Kidney (tissue), 14 donors: ENCODE data around the gene TOR3A. TPM values are rescaled to one million over a fixed set of nuclear protein-coding genes. Genes with fewer than 3 reads are reported as not detected.

Experiments used
- DNase-seq, 5 donors: peaks; one replicate each; pipeline ENCODE4 v3.0.0-alpha.2; 2013 to 2020
- FAIRE-seq: peaks from 2 replicates; lab custom pipeline; 2012; peaks lifted over from hg19 to GRCh38; lab: Jason Lieb, UNC
- H3K27ac ChIP-seq, 2 donors: one replicate each; pipeline ENCODE4 v1.7.0; 2013; ENCODE audit warnings: low read depth in 2 of 2, low read length in 2 of 2, inconsistent platforms in 1 of 2
- H3K27me3 ChIP-seq: one replicate; pipeline ENCODE4 v1.7.1; 2013; ENCODE audit warnings: low read length, inconsistent platforms; ENCODE audit not compliant: control insufficient read depth, insufficient read depth
- H3K36me3 ChIP-seq, 3 donors: one replicate each; pipeline versions ENCODE4 v1.7.0 to v1.7.1; 2013; ENCODE audit warnings: low read length in 3 of 3, control low read depth in 1 of 3, inconsistent platforms in 1 of 3; ENCODE audit not compliant: insufficient read depth in 3 of 3, control insufficient read depth in 2 of 3
- H3K4me1 ChIP-seq, 3 donors: one replicate each; pipeline versions ENCODE4 v1.7.0 to v1.7.1; 2013; ENCODE audit warnings: low read length in 3 of 3, inconsistent platforms in 1 of 3, low read depth in 1 of 3; ENCODE audit not compliant: control insufficient read depth in 2 of 3, insufficient read depth in 2 of 3
- H3K4me3 ChIP-seq, 3 donors: one replicate each; pipeline versions ENCODE4 v1.7.0 to v1.8.1; 2013; ENCODE audit warnings: low read length in 3 of 3, control low read depth in 1 of 3, inconsistent platforms in 1 of 3
- H3K9ac ChIP-seq, 3 donors: one replicate each; pipeline versions ENCODE4 v1.7.0 to v1.7.1; 2013; ENCODE audit warnings: low read length in 3 of 3, control low read depth in 1 of 3, inconsistent platforms in 1 of 3
- H3K9me3 ChIP-seq, 3 donors: one replicate each; pipeline versions ENCODE4 v1.7.0 to v1.7.1; 2013; ENCODE audit warnings: low read length in 3 of 3, control low read depth in 1 of 3, inconsistent platforms in 1 of 3; ENCODE audit not compliant: control insufficient read depth in 2 of 3, insufficient read depth in 1 of 3
- intact Hi-C: fragments of 100-400 bp; cut with DNase I; formaldehyde crosslinking; loops from one replicate; pipeline ENCODE4 v1.11.1; 2022
- polyA plus RNA-seq: library from polyadenylated mRNA; stranded (reverse); fragments of 350-450 nt; fragmentation: Illumina TruSeq; extraction: RNeasy Lipid Tissue Mini Kit (QIAGEN cat#74804); gene quantifications from one replicate; pipeline ENCODE4 v1.2.3, GENCODE V29; 2014; ENCODE audit warnings: low read depth, low replicate concordance; ENCODE audit not compliant: insufficient read depth
- total RNA-seq: library from RNA; stranded (reverse); fragmentation: NEBNext Ultra II Directional; extraction: Animal tissue kit (Norgen Biotek cat#: 25700); gene quantifications from one replicate; pipeline ENCODE4 v1.2.1, GENCODE V29; 2021
- TF ChIP-seq, protein P1 (sequence below): IDR thresholded peaks from 3 replicates; pipeline ENCODE4 v1.5.1; 2012; ENCODE audit warnings: mild to moderate bottlenecking, moderate library complexity, borderline replicate concordance; ENCODE audit not compliant: insufficient read depth; ENCODE audit errors: extremely low read depth
- donor health status: control.
- donor health status: control.
- donor health status: control.
- donor health status: control.
- donor health status: control.
- donor health status: DM: yes; HTN: yes; CAD: no.
- donor health status: Normal renal cell carcinoma (clear cell type).

Gene TOR3A
- total and polyA plus RNA-seq, 2 donors from 2014 or later, result 23.1 to 33.1 TPM

DNA sequence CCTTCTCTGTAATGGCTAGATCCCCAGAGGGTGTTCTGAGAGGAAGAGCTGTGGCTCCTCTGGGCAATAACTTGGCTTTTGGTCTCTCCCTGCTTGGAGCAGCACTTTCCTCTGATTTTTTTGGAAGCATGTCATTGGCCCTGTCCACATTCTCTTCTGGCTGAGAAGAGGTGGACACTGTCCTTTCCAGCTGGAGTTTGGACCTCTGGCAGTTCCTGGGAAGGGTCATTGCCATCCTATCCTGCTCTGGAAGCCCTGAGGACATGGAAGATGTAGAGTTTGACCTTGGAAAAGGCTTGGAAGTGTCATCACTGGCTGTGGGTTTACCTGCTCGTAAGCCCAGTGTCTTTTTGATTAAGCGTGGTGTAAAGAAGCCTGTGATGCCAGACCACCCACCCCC lies 26.8 kb downstream of the TOR3A start:
- Histone ChIP-seq H3K4me3 (no peak overlapping the region), H3K36me3 (peaks cover 0 to 24% (median 16%) of the 10 kb centered on the region in 3 donors), H3K9me3 (no peaks in the 10 kb centered on the region), H3K27me3 (no peaks in the 10 kb centered on the region), H3K9ac (no peak overlapping the region), H3K4me1 (no peaks in the 10 kb centered on the region), H3K27ac (no peak overlapping the region)
- intact Hi-C loops, result no loop called here
- TF ChIP-seq, protein P1, sequence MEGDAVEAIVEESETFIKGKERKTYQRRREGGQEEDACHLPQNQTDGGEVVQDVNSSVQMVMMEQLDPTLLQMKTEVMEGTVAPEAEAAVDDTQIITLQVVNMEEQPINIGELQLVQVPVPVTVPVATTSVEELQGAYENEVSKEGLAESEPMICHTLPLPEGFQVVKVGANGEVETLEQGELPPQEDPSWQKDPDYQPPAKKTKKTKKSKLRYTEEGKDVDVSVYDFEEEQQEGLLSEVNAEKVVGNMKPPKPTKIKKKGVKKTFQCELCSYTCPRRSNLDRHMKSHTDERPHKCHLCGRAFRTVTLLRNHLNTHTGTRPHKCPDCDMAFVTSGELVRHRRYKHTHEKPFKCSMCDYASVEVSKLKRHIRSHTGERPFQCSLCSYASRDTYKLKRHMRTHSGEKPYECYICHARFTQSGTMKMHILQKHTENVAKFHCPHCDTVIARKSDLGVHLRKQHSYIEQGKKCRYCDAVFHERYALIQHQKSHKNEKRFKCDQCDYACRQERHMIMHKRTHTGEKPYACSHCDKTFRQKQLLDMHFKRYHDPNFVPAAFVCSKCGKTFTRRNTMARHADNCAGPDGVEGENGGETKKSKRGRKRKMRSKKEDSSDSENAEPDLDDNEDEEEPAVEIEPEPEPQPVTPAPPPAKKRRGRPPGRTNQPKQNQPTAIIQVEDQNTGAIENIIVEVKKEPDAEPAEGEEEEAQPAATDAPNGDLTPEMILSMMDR, result no peak
- DNase-seq (no peak), FAIRE-seq (no peak)

DNA sequence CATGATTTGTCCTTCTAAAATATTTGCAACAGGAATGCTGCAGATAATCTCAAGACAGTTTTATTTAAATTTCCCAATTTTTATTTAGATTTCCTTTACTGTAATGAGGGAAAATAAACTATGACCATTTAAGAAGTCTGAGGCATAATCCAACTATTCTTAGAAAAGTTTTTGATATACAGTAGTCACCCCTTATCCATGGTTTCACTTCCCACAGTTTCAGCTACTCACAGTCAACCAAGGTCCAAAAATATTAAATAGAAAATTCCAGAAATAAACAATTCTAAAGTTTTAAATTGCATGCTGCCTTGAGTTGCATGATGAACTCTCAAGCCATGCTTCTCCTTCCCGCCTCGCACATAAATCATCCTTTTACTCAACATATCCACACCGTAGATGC lies 33.3 kb downstream of the TOR3A start:
- Histone ChIP-seq H3K9me3 (no peaks in the 10 kb centered on the region), H3K27ac (no peak overlapping the region), H3K9ac (no peak overlapping the region), H3K27me3 (no peaks in the 10 kb centered on the region), H3K4me3 (no peak overlapping the region), H3K36me3 (peaks cover 0 to 26% (median 4%) of the 10 kb centered on the region in 3 donors), H3K4me1 (no peaks in the 10 kb centered on the region)
- TF ChIP-seq, protein P1, result no peak
- intact Hi-C loops, result no loop called here
- DNase-seq (no peak), FAIRE-seq (no peak)

DNA sequence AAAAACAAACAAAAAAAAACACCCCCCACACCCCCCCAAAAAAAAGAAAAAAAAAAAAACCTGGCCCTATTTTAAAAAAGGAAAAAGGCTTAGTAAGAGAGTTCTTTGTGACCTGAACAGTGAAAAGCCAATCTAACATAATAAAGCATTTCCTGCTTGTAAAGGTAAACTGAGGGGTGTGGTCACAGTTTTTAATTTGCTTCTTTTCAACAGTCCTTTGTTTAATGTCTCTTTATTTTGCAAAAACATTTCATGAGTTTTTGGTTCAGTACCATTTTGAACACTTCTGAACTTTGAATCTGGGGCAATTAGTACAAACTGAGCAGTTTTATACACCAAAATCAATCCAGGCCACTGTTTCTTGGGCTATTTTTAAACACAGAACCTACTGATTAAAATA lies 37.6 kb downstream of the TOR3A start:
- H3K9ac ChIP-seq, result no peak overlapping the region
- FAIRE-seq (no peak), DNase-seq (no peak)
- peaks cover 0 to 20% (median 0%) of the 10 kb centered on the region in 3 donors for H3K36me3 ChIP-seq
- H3K4me3 ChIP-seq, result no peak overlapping the region
- no peak overlapping the region for H3K27ac ChIP-seq
- no peaks in the 10 kb centered on the region for H3K27me3 ChIP-seq
- intact Hi-C loops, result no loop called here
- H3K4me1 ChIP-seq, result peaks cover 0 to 9% (median 0%) of the 10 kb centered on the region in 3 donors
- H3K9me3 ChIP-seq, result no peaks in the 10 kb centered on the region
- TF ChIP-seq, protein P1, result no peak

DNA sequence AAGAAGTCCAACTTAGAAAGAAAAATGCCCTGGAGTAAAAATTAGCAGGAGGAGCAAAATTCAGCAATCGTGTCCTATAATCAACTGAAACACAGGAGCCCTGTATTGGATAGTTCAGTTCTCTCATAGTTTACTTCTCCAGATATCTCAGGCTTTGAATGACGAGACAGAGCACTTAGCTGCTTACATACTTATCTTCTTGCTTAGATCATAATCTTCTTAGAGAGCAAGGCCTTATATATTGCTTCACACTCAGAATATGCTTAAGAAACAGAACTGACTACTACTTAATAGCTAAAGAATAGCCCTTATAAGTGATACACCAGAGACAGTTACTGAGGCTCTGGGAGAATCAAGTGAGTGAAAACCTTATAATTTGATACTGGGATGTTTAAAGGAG lies 38.9 kb downstream of the TOR3A start:
- intact Hi-C loops, result no loop called here
- Histone ChIP-seq H3K4me1 (peaks cover 0 to 9% (median 0%) of the 10 kb centered on the region in 3 donors), H3K27ac (no peak overlapping the region), H3K9ac (no peak overlapping the region), H3K36me3 (peaks cover 0 to 20% (median 0%) of the 10 kb centered on the region in 3 donors), H3K4me3 (no peak overlapping the region), H3K27me3 (no peaks in the 10 kb centered on the region), H3K9me3 (no peaks in the 10 kb centered on the region)
- DNase-seq, result no peak
- FAIRE-seq, result no peak
- TF ChIP-seq, protein P1, result no peak
